HepG2 (cell line): ENCODE data around the gene GRB7. TPM values are rescaled to one million over a fixed set of nuclear protein-coding genes. Genes with fewer than 3 reads are reported as not detected.
A peak's percentile ranks its signal among the peaks of the same experiment; 100 is the strongest.

ENCODE experiments used
- GATA4 ChIP-seq: sonication (generic); IDR thresholded peaks from 2 replicates; pipeline ENCODE4 v1.6.1; 2016; ENCODE audit warnings: antibody characterized with exemption, low read depth, borderline replicate concordance
- RERE ChIP-seq: IDR thresholded peaks from 2 replicates; pipeline ENCODE4 v1.6.1; 2016; ENCODE audit warnings: low read depth, missing genetic modification reagents, missing compliant biosample characterization
- SNAPC5 ChIP-seq: sonication (generic); formaldehyde crosslinking; IDR thresholded peaks from 2 replicates; pipeline ENCODE4 v1.8.1; 2023; ENCODE audit warnings: mild to moderate bottlenecking, missing genetic modification reagents, borderline replicate concordance
- YEATS4 ChIP-seq: sonication (generic); formaldehyde crosslinking; IDR thresholded peaks from 2 replicates; pipeline ENCODE4 v1.4.0; 2020; ENCODE audit warnings: missing genetic modification reagents, borderline replicate concordance
- ZMYM3 ChIP-seq: sonication (generic); formaldehyde crosslinking; IDR thresholded peaks from 2 replicates; pipeline ENCODE4 v1.5.1; 2020; ENCODE audit warnings: mild to moderate bottlenecking, missing genetic modification reagents
- ZNF609 ChIP-seq: sonication (generic); formaldehyde crosslinking; IDR thresholded peaks from 2 replicates; pipeline ENCODE4 v1.4.0; 2020; ENCODE audit warnings: mild to moderate bottlenecking, missing genetic modification reagents, borderline replicate concordance
- polyA plus RNA-seq, 8 experiments: library from polyadenylated mRNA; depleted of rRNA in 3 of 8; stranded (reverse) in 7 of 8; unstranded in 1 of 8; fragments of >200 nt; fragmentation: Illumina TruSeq in 4 of 8; extraction: Trizol in 4 of 8; gene quantifications; 2 replicates each; pipeline versions ENCODE4 v1.2.1 to v1.2.3, GENCODE V29; 2011 to 2016; ENCODE audit warnings: low read depth in 4 of 8, missing spikeins in 1 of 8, mixed read lengths in 1 of 8; ENCODE audit not compliant: insufficient read depth in 1 of 8
- total RNA-seq, 5 experiments: library from RNA; depleted of rRNA; stranded (reverse); fragments of >200 nt; fragmentation: Illumina TruSeq; extraction: Trizol; gene quantifications; 2 replicates each; pipeline ENCODE4 v1.2.3, GENCODE V29; 2016; ENCODE audit warnings: low read depth in 1 of 5
- TF ChIP-seq, protein P1 (sequence below): sonication (generic); formaldehyde crosslinking; IDR thresholded peaks from 2 replicates; pipeline ENCODE4 v1.5.1; 2020; ENCODE audit warnings: missing genetic modification reagents, mild to moderate bottlenecking, borderline replicate concordance
- TF ChIP-seq, protein P2 (sequence below): sonication (generic); formaldehyde crosslinking; IDR thresholded peaks from 2 replicates; pipeline ENCODE4 v1.5.0; 2020; ENCODE audit warnings: mild to moderate bottlenecking, missing genetic modification reagents
- TF ChIP-seq, protein P3 (sequence below): sonication (generic); formaldehyde crosslinking; IDR thresholded peaks from 2 replicates; pipeline ENCODE4 v1.8.0; 2022; ENCODE audit warnings: missing genetic modification reagents, low read depth, mild to moderate bottlenecking, borderline replicate concordance

The GRB7 gene
- total and polyA plus RNA-seq, 2 of the 13 experiments (the other 11 are each of a cell fraction or from before 2014, with no cell fraction given), result 60.2 to 77.7 TPM

DNA sequence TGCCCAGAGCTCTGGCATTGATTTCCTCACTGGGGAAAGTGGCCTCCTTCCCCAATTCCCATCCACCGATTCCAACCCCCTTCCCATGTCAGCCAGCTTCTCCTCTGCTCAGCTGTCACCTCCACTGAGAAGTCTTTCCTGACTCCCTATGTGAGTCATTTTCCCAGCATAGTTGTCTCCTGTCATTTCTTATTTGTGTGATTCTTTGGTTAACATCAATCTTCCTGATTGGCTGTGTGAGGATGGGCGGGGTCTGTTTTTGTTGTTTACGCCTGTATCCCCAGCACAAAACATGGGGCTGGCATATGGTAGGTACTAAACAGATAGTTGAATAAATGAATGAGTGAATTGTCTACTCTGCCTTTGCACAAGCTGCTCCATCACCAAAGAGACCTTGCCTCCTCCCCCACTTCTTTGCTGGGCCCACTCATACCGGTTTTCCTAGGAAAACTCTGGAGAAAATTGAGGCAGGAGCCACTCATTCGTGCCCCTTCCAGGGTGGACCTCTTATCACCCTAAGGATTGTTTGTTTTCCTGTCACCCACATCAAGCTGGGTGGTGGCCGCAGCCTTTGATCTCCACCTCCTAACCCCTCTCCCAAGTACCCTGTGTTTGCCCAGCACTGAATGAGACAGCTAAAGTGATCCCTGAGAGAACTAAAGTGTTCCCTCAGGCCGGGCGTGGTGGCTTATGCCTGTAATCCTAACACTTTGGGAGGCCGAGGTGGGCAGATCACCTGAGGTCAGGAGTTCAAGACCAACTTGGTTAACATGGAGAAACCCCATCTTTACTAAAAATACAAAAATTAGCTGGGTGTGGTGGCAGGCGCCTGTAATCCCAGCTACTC, 1.2 kb upstream of the GRB7 start (continued):
- TF ChIP-seq ZNF609 (CRISPR knock-in tag) (peak; percentile 90), ZMYM3 (CRISPR knock-in tag) (no peak), RERE (CRISPR knock-in tag) (peak; percentile 94), SNAPC5 (CRISPR knock-in tag) (no peak), GATA4 (peak; percentile 73), YEATS4 (CRISPR knock-in tag) (no peak)
- TF ChIP-seq, protein P1, sequence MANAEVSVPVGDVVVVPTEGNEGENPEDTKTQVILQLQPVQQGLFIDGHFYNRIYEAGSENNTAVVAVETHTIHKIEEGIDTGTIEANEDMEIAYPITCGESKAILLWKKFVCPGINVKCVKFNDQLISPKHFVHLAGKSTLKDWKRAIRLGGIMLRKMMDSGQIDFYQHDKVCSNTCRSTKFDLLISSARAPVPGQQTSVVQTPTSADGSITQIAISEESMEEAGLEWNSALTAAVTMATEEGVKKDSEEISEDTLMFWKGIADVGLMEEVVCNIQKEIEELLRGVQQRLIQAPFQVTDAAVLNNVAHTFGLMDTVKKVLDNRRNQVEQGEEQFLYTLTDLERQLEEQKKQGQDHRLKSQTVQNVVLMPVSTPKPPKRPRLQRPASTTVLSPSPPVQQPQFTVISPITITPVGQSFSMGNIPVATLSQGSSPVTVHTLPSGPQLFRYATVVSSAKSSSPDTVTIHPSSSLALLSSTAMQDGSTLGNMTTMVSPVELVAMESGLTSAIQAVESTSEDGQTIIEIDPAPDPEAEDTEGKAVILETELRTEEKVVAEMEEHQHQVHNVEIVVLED, result peak; percentile 18; the same call in 1 of the 2 replicates
- TF ChIP-seq, protein P2, sequence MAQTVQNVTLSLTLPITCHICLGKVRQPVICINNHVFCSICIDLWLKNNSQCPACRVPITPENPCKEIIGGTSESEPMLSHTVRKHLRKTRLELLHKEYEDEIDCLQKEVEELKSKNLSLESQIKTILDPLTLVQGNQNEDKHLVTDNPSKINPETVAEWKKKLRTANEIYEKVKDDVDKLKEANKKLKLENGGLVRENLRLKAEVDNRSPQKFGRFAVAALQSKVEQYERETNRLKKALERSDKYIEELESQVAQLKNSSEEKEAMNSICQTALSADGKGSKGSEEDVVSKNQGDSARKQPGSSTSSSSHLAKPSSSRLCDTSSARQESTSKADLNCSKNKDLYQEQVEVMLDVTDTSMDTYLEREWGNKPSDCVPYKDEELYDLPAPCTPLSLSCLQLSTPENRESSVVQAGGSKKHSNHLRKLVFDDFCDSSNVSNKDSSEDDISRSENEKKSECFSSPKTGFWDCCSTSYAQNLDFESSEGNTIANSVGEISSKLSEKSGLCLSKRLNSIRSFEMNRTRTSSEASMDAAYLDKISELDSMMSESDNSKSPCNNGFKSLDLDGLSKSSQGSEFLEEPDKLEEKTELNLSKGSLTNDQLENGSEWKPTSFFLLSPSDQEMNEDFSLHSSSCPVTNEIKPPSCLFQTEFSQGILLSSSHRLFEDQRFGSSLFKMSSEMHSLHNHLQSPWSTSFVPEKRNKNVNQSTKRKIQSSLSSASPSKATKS (CRISPR knock-in tag), result no peak
- TF ChIP-seq, protein P3, sequence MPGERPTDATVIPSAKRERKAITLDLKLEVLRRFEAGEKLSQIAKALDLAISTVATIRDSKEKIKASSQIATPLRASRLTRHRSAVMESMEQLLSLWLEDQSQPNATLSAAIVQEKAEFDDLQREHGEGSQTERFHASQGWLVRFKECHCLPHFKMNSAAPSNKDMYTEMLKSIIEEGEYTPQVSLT (CRISPR knock-in tag), result no peak
